DMS153 (cell line): Measurements from ENCODE around the gene U2AF1.
"Not testable (repeated sequence)": the region's sequence is repeated elsewhere in the genome, so short reads cannot be mapped to it uniquely, and the experiment has no call there.

Experiments used
- DNase-seq: peaks from one replicate; lab custom pipeline; 2025; lab: John Stamatoyannopoulos, UW

The U2AF1 gene

GRCh38 chr21:43106965-43107793 lies at the start of gene U2AF1:
U2AF1 (minus strand) TSS chr21:43107570; CDS start chr21:43107494, 76 bp downstream.
- DNase-seq: not testable (repeated sequence)

GRCh38 chr21:43153601-43154000 lies 46.2 kb upstream of the U2AF1 start:
- DNase-seq: not testable (repeated sequence)

- DNase-seq: not testable (repeated sequence)
These were observed 42.0 kb upstream of the U2AF1 start for GRCh38 chr21:43149344-43149743.

GRCh38 chr21:43147999-43148398 lies 40.6 kb upstream of the U2AF1 start:
- not testable (repeated sequence) for DNase-seq

- DNase-seq: not testable (repeated sequence)
These were observed 39.3 kb upstream of the U2AF1 start for GRCh38 chr21:43146637-43147036.

- not testable (repeated sequence) for DNase-seq
These were observed 34.0 kb upstream of the U2AF1 start for GRCh38 chr21:43141407-43141806.

- not testable (repeated sequence) for DNase-seq
These were observed 31.6 kb upstream of the U2AF1 start for GRCh38 chr21:43138944-43139343.

- DNase-seq: not testable (repeated sequence)
These were observed 27.1 kb upstream of the U2AF1 start for GRCh38 chr21:43134520-43134919.

- not testable (repeated sequence) for DNase-seq
These were observed 22.7 kb upstream of the U2AF1 start for GRCh38 chr21:43130094-43130493.

- not testable (repeated sequence) for DNase-seq
These were observed 8.6 kb upstream of the U2AF1 start for GRCh38 chr21:43115956-43116355.

GRCh38 chr21:43114483-43114882 lies 7.1 kb upstream of the U2AF1 start:
- not testable (repeated sequence) for DNase-seq

- not testable (repeated sequence) for DNase-seq
These were observed 1.6 kb upstream of the U2AF1 start for GRCh38 chr21:43109006-43109405.

- not testable (repeated sequence) for DNase-seq
These were observed 807 bp upstream of the U2AF1 start for GRCh38 chr21:43108177-43108576.

- DNase-seq: not testable (repeated sequence)
These were observed 396 bp upstream of the U2AF1 start for GRCh38 chr21:43107794-43108137.

GRCh38 chr21:43104642-43105041 lies 2.7 kb downstream of the U2AF1 start:
- DNase-seq: not testable (repeated sequence)

GRCh38 chr21:43102281-43102680 lies 5.1 kb downstream of the U2AF1 start:
- DNase-seq: not testable (repeated sequence)

GRCh38 chr21:43101676-43102075 lies 5.7 kb downstream of the U2AF1 start:
- DNase-seq: not testable (repeated sequence)

- DNase-seq: not testable (repeated sequence)
These were observed 6.4 kb downstream of the U2AF1 start for GRCh38 chr21:43101000-43101399.

- DNase-seq: not testable (repeated sequence)
These were observed 15.3 kb downstream of the U2AF1 start for GRCh38 chr21:43091979-43092614.

- not testable (repeated sequence) for DNase-seq
These were observed 16.4 kb downstream of the U2AF1 start for GRCh38 chr21:43090947-43091346.

- not testable (repeated sequence) for DNase-seq
These were observed 17.9 kb downstream of the U2AF1 start for GRCh38 chr21:43089463-43089862.

- DNase-seq: not testable (repeated sequence)
These were observed 24.6 kb downstream of the U2AF1 start for GRCh38 chr21:43082587-43083300.
